ENCODE results near the gene RNF167. TPM values are rescaled to one million over a fixed set of nuclear protein-coding genes. Genes with fewer than 3 reads are reported as not detected.

Gene RNF167
- polyA plus RNA-seq, 1 donor from 2014 or later, result 64.1 TPM

DNA sequence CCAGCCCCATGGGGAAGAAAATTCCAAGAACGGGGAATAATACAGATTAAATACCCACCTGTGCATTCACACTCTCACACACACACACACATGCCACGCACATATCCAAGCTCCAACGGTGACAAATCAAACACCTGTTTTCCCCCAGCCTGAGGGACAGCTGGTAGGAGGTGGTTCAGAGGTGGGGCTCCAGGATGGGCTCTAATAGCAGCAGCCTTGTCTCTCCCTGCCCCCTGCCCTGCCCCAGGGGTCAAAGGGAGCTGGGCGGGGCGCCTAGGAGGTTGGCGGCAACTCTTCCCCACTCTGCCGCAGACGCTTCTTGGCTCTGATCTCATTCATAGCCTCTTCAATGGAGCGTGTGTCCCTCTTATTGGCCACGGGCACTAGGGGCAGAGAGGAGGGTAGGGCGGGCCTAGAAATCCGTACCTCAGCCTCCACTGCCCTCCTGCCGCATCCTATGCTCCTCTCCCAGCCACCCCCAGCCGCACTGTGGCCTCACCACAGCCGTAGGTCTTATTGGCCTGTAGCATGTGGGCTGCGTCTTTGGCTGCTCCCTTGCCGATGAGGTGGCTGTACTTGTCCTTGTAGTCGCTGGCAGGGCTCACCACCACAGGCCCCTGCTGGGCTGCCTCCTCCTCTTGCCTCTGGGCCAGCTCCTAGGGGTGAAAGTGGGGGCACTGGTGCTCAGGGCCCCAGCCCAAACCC is 19.3 kb downstream of the RNF167 start:
- Histone ChIP-seq H2AFZ (ENCODE audit: low read depth, low read length) (no peak overlapping the region), H4K20me1 (ENCODE audit: insufficient read depth) (no peaks in the 10 kb centered on the region), H3F3A (ENCODE audit: insufficient read depth, low read length, poor library complexity, severe bottlenecking) (no peaks in the 10 kb centered on the region), H3K36me3 (ENCODE audit: insufficient read depth, low read length) (no peaks in the 10 kb centered on the region), H3K27me3 (ENCODE audit: insufficient read depth, low read depth, low read length) (no peaks in the 10 kb centered on the region), H3K9me3 (ENCODE audit: low read length) (no peaks in the 10 kb centered on the region), H3K4me2 (ENCODE audit: low read length) (no peak overlapping the region), H3K9me2 (ENCODE audit: insufficient read depth, low read length) (no peaks in the 10 kb centered on the region), H3K79me2 (replicated peaks; ENCODE audit: insufficient read depth, low read length) (no peaks in the 10 kb centered on the region), H3K9ac (ENCODE audit: low read length) (no peak overlapping the region), H3K27ac (ENCODE audit: low read length) (no peak overlapping the region), H3K4me3 (ENCODE audit: low read length) (no peak overlapping the region)
- TF ChIP-seq SMC3 (conservative IDR thresholded peaks at IDR 0.05; ENCODE audit: poor library complexity) (no peak), RAD21 (conservative IDR thresholded peaks at IDR 0.05) (no peak), POLR2AphosphoS5 (IDR thresholded peaks at IDR 0.05) (no peak), MXI1 (conservative IDR thresholded peaks at IDR 0.05; ENCODE audit: poor library complexity, severe bottlenecking) (no peak), EZH2 (IDR thresholded peaks at IDR 0.05; ENCODE audit: borderline replicate concordance, insufficient read depth, low read length, poor library complexity, severe bottlenecking) (no peak), CTCF (IDR thresholded peaks at IDR 0.05; ENCODE audit: poor library complexity, severe bottlenecking) (no peak), REST (IDR thresholded peaks at IDR 0.05; ENCODE audit: borderline replicate concordance) (no peak), EP300 (conservative IDR thresholded peaks at IDR 0.05; ENCODE audit: poor library complexity, severe bottlenecking) (no peak), TAF1 (IDR thresholded peaks at IDR 0.05; ENCODE audit: low read depth) (no peak)

- H3K79me2 ChIP-seq (replicated peaks; ENCODE audit: insufficient read depth, low read length), result no peaks in the 10 kb centered on the region
- no peak overlapping the region for H3K4me3 ChIP-seq (ENCODE audit: low read length)
- TF ChIP-seq EP300 (conservative IDR thresholded peaks at IDR 0.05; ENCODE audit: poor library complexity, severe bottlenecking), result no peak
- no peak for TF ChIP-seq TAF1 (IDR thresholded peaks at IDR 0.05; ENCODE audit: low read depth)
- TF ChIP-seq MXI1 (conservative IDR thresholded peaks at IDR 0.05; ENCODE audit: poor library complexity, severe bottlenecking), result no peak
- no peak for TF ChIP-seq POLR2AphosphoS5 (IDR thresholded peaks at IDR 0.05)
- TF ChIP-seq REST (IDR thresholded peaks at IDR 0.05; ENCODE audit: borderline replicate concordance), result no peak
- no peak for TF ChIP-seq SMC3 (conservative IDR thresholded peaks at IDR 0.05; ENCODE audit: poor library complexity)
- no peak for TF ChIP-seq RAD21 (conservative IDR thresholded peaks at IDR 0.05)
- no peak for TF ChIP-seq EZH2 (IDR thresholded peaks at IDR 0.05; ENCODE audit: borderline replicate concordance, insufficient read depth, low read length, poor library complexity, severe bottlenecking)
- no peak for TF ChIP-seq CTCF (IDR thresholded peaks at IDR 0.05; ENCODE audit: poor library complexity, severe bottlenecking)
- no peaks in the 10 kb centered on the region for H3K9me3 ChIP-seq (ENCODE audit: low read length)
- no peak overlapping the region for H3K27ac ChIP-seq (ENCODE audit: low read length)
- no peaks in the 10 kb centered on the region for H3K9me2 ChIP-seq (ENCODE audit: insufficient read depth, low read length)
- no peak overlapping the region for H3K9ac ChIP-seq (ENCODE audit: low read length)
- H3K27me3 ChIP-seq (ENCODE audit: insufficient read depth, low read depth, low read length), result no peaks in the 10 kb centered on the region
- H3K36me3 ChIP-seq (ENCODE audit: insufficient read depth, low read length), result no peaks in the 10 kb centered on the region
- H4K20me1 ChIP-seq (ENCODE audit: insufficient read depth), result no peaks in the 10 kb centered on the region
- H3F3A ChIP-seq (ENCODE audit: insufficient read depth, low read length, poor library complexity, severe bottlenecking), result no peaks in the 10 kb centered on the region
- H3K4me2 ChIP-seq (ENCODE audit: low read length), result no peak overlapping the region
- H2AFZ ChIP-seq (ENCODE audit: low read depth, low read length), result no peak overlapping the region
Observed at GRCh38 chr17:4960279-4960922, 20.3 kb downstream of the RNF167 start.
